ENCODE results near the gene MBD2. TPM values are rescaled to one million over a fixed set of nuclear protein-coding genes. Genes with fewer than 3 reads are reported as not detected.

The MBD2 gene
- total and polyA plus RNA-seq, 2 of the 8 experiments (the other 6 are each of a cell fraction or from before 2014, with no cell fraction given), result 36.2 to 52.7 TPM

DNA sequence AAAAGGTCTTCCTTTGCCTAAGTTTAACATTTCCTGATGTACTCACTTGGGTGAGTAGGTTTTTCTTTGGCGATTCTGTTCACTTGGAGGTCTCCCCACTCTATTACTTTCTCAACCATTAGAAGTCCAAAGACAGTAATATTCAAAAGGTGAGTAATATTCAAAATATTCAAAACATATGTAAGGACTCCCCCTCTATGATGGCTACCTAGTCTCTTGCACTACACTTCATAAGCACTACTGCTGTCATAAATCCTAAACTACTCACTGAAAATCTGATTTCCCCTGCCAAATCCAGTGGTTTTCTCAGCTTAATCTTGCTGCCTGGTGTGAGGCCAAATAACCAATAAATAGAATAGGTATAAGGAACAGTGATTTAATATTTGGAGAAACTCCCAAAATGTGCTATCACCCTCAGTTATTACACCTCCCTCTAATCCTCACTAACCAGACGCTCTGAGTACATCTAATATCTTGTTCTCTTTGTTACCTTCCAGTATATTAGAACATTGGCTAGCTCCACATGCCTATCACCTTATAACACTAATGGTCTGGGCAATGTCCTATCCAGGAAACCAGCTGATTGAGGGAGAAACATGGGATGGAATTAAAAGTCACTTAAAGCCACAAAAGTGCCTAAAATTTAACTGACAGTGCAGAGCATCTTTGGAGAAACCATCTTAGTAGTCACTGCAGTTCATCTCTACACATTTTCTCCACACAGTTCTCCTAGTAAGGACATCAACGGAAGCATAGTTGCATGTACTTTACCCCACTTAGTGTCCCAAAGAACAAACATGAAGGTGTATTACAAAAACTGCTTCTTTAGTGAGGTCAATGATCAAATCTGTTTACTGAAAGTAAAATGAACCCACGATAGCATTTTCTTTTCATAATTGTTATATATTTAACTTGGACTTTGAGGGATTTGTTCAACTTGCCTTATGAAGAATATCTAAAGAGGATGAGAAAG, 54.8 kb downstream of the MBD2 start:
- Histone ChIP-seq H2AK5ac (ENCODE audit: low read depth, low read length) (no peak overlapping the region), H3K23me2 (ENCODE audit: low read depth, low read length) (no peaks in the 10 kb centered on the region), H3K4me1 (replicated peaks in 1 of 4; ENCODE audit: control insufficient read depth in 3 of 4, insufficient read depth in 4 of 4, low read length in 3 of 4) (no peaks in the 10 kb centered on the region), H2BK5ac (ENCODE audit: low read depth, low read length) (no peak overlapping the region), H2AFZ (ENCODE audit: low read length) (0 out of 2 replicates have a peak overlapping the region, but pooled peaks have one; percentile 14), H2BK15ac (ENCODE audit: low read length) (no peak overlapping the region), H3K4me2 (ENCODE audit: insufficient read depth in 1 of 2, low read depth in 2 of 2, low read length in 2 of 2) (no peak overlapping the region), H4K8ac (ENCODE audit: extremely low read depth, insufficient read depth, low read length) (no peak overlapping the region), H3K79me2 (ENCODE audit: control insufficient read depth in 1 of 2, insufficient read depth in 2 of 2, low read length in 2 of 2) (no peaks in the 10 kb centered on the region), H2BK20ac (ENCODE audit: low read length) (no peak overlapping the region), H2BK12ac (ENCODE audit: low read depth, low read length) (no peak overlapping the region), H4K20me1 (replicated peaks in 1 of 2; ENCODE audit: control insufficient read depth in 1 of 2, insufficient read depth in 2 of 2, low read length in 2 of 2) (no peaks in the 10 kb centered on the region), H3K79me1 (ENCODE audit: low read depth, low read length) (no peaks in the 10 kb centered on the region), H3K23ac (ENCODE audit: insufficient read length) (no peak overlapping the region), H3K18ac (ENCODE audit: extremely low read depth, low read length) (no peak overlapping the region), H3K27ac (ENCODE audit: low read depth, low read length) (no peak overlapping the region), H3K56ac (replicated peaks; ENCODE audit: insufficient read length, low read depth, low read length) (no peak overlapping the region), H3K4ac (replicated peaks; ENCODE audit: insufficient read length, low read depth, low read length) (no peak overlapping the region), H4K5ac (ENCODE audit: insufficient read length, low read depth, low read length) (no peak overlapping the region), H3K9me3 (ENCODE audit: insufficient read depth in 2 of 2, low read depth in 1 of 2, low read length in 1 of 2) (no peaks in the 10 kb centered on the region), H3K9ac (replicated peaks in 1 of 4; ENCODE audit: extremely low read depth in 1 of 4, low read depth in 3 of 4, low read length in 3 of 4) (no peak overlapping the region), H2BK120ac (replicated peaks; ENCODE audit: low read depth, low read length) (no peak overlapping the region), H3K36me3 (ENCODE audit: control insufficient read depth in 2 of 4, insufficient read depth in 4 of 4, low read length in 3 of 4) (no peaks in the 10 kb centered on the region), H3K4me3 (ENCODE audit: extremely low read depth in 1 of 4, insufficient read depth in 2 of 4, low read depth in 3 of 4, low read length in 4 of 4) (no peak overlapping the region), H4K91ac (replicated peaks; ENCODE audit: insufficient read length, low read length) (no peak overlapping the region), H3K14ac (ENCODE audit: insufficient read length) (no peak overlapping the region), H3K27me3 (replicated peaks in 1 of 4; ENCODE audit: control insufficient read depth in 3 of 4, extremely low read depth in 1 of 4, insufficient read depth in 3 of 4, low read length in 3 of 4) (no peaks in the 10 kb centered on the region)
- FAIRE-seq (no peak), DNase-seq (ENCODE audit: low read depth in 1 of 2, low spot score in 2 of 2) (no peak)
- ChIA-PET POLR2A (ENCODE audit: partially characterized antibody) (interaction anchor here (1.5 kb wide), 1 partner anchor 19 kb away, joined by 3 read pairs; no protein-coding TSS in a partner anchor), CTCF (ENCODE audit: partially characterized antibody) (interaction anchor here (1.2 kb wide), 1 partner anchor 32 kb away, joined by 3 read pairs; no protein-coding TSS in a partner anchor)
- WGBS, 2 experiments (ENCODE audit: extremely low coverage in 1 of 2, insufficient coverage in 1 of 2, insufficient read length in 1 of 2, insufficient replicate concordance in 2 of 2, low coverage in 1 of 2, low lambda C conversion rate in 2 of 2, missing lambda C conversion rate in 1 of 2), result 94% methylated on average over 4 of the region's 4 CpGs; no CpG with 5 or more reads in 1 of the 2 experiments
- no peak for TF ChIP-seq CBX5 (IDR thresholded peaks at IDR 0.05; ENCODE audit: low read depth, low read length)
- no peak for TF ChIP-seq CTBP2 (IDR thresholded peaks at IDR 0.05; ENCODE audit: borderline replicate concordance, insufficient read depth, insufficient read length, low read length)
- no peak for TF ChIP-seq TAF7 (optimal IDR thresholded peaks at IDR 0.05; ENCODE audit: borderline replicate concordance, low read depth, low read length)
- no peak for TF ChIP-seq SRF (IDR thresholded peaks at IDR 0.05; ENCODE audit: low read depth, low read length)
- TF ChIP-seq, protein P1, sequence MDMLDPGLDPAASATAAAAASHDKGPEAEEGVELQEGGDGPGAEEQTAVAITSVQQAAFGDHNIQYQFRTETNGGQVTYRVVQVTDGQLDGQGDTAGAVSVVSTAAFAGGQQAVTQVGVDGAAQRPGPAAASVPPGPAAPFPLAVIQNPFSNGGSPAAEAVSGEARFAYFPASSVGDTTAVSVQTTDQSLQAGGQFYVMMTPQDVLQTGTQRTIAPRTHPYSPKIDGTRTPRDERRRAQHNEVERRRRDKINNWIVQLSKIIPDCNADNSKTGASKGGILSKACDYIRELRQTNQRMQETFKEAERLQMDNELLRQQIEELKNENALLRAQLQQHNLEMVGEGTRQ (IDR thresholded peaks at IDR 0.05; ENCODE audit: low read length), result no peak
- no peak for TF ChIP-seq POLR2A (IDR thresholded peaks at IDR 0.05; ENCODE audit: control extremely low read depth in 1 of 2, low read depth in 2 of 2, low read length in 2 of 2)
- TF ChIP-seq CEBPB (IDR thresholded peaks at IDR 0.05; ENCODE audit: low read depth, low read length), result no peak
- TF ChIP-seq HDAC2 (IDR thresholded peaks at IDR 0.05; ENCODE audit: borderline replicate concordance in 1 of 2, low read depth in 2 of 2, low read length in 2 of 2), result no peak
- no peak for TF ChIP-seq JUND (IDR thresholded peaks at IDR 0.05; ENCODE audit: low read length)
- no peak for TF ChIP-seq GTF2F1 (IDR thresholded peaks at IDR 0.05; ENCODE audit: borderline replicate concordance, low read depth, low read length)
- TF ChIP-seq CHD1 (IDR thresholded peaks at IDR 0.05; ENCODE audit: low read depth, low read length), result no peak

Measured in H1 (cell line).